Lower leg skin (tissue), 3 donors: Measurements from ENCODE around the gene TNFSF15.

Experiments
- POLR2A ChIP-seq, 2 donors: fragments of 450-650 bp; IDR thresholded peaks; one replicate each; pipeline ENCODE4 v1.6.1; 2016 to 2017; ENCODE audit warnings: antibody characterized with exemption in 2 of 2, mild to moderate bottlenecking in 1 of 2, moderate library complexity in 1 of 2
- TF ChIP-seq, protein P1 (sequence below), 3 donors: fragments of 450-650 bp; IDR thresholded peaks; one replicate each; pipeline ENCODE4 v1.5.1; 2016; ENCODE audit warnings: antibody characterized with exemption in 3 of 3, mild to moderate bottlenecking in 3 of 3, moderate library complexity in 2 of 3

DNA sequence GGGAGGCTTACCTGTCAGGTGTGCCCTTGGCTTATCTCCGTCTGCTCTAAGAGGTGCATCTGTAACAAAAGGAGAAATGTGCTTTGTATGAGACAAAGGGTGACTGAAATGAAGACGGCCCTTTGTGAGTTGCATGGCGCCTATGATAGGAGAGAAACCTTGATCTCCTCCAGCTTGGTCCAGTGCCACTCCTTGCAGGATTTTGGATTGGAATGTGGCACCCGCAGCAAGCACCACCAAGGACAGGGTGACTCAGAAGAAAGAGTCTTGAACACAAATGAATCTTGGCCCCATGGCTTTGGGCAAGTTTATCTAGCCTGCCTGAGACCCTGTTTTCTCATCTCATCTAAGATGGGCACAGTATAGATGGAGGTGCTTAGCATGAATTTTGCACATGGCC is 13.4 kb downstream of the TNFSF15 start:
- TF ChIP-seq, protein P1, sequence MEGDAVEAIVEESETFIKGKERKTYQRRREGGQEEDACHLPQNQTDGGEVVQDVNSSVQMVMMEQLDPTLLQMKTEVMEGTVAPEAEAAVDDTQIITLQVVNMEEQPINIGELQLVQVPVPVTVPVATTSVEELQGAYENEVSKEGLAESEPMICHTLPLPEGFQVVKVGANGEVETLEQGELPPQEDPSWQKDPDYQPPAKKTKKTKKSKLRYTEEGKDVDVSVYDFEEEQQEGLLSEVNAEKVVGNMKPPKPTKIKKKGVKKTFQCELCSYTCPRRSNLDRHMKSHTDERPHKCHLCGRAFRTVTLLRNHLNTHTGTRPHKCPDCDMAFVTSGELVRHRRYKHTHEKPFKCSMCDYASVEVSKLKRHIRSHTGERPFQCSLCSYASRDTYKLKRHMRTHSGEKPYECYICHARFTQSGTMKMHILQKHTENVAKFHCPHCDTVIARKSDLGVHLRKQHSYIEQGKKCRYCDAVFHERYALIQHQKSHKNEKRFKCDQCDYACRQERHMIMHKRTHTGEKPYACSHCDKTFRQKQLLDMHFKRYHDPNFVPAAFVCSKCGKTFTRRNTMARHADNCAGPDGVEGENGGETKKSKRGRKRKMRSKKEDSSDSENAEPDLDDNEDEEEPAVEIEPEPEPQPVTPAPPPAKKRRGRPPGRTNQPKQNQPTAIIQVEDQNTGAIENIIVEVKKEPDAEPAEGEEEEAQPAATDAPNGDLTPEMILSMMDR (IDR thresholded peaks at IDR 0.05), result no peak
- TF ChIP-seq POLR2A (IDR thresholded peaks at IDR 0.05), result no peak
